Measurements from ENCODE around the gene OSTN.

- TF ChIP-seq CTCF (conservative IDR thresholded peaks at IDR 0.05; ENCODE audit: low read depth, low read length): no peak
- no peak for TF ChIP-seq EZH2phosphoT487 (IDR thresholded peaks at IDR 0.05; ENCODE audit: borderline replicate concordance, low read length)
- no peak for TF ChIP-seq EZH2 (IDR thresholded peaks at IDR 0.05; ENCODE audit: low read length, unreplicated experiment)
Measured at GRCh38 chr3:191234216-191234615, 35.2 kb downstream of the OSTN start.

All from PC-3 (cell line).